ENCODE data around the gene DCUN1D4.

DNA sequence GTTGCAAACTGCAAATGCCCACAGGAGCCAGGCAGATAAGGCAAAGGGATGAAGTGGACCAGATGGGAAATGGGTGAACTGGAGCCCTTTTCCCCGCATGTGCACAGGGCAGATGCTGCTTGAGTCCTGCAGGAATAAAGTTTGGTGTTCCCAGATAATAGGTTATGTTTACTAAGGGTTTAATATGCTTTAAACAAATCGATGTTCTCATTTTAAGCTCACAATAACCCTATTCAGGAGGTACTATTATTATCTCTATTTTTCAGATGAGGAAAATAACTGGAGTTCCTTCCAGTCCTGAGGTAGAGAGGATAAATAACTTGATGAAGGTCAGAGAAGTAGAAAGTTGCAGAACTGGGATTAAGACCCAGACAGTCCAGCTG is 99.9 kb downstream of the DCUN1D4 start:
- TF ChIP-seq, protein P1, sequence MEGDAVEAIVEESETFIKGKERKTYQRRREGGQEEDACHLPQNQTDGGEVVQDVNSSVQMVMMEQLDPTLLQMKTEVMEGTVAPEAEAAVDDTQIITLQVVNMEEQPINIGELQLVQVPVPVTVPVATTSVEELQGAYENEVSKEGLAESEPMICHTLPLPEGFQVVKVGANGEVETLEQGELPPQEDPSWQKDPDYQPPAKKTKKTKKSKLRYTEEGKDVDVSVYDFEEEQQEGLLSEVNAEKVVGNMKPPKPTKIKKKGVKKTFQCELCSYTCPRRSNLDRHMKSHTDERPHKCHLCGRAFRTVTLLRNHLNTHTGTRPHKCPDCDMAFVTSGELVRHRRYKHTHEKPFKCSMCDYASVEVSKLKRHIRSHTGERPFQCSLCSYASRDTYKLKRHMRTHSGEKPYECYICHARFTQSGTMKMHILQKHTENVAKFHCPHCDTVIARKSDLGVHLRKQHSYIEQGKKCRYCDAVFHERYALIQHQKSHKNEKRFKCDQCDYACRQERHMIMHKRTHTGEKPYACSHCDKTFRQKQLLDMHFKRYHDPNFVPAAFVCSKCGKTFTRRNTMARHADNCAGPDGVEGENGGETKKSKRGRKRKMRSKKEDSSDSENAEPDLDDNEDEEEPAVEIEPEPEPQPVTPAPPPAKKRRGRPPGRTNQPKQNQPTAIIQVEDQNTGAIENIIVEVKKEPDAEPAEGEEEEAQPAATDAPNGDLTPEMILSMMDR (IDR thresholded peaks at IDR 0.05), result no peak
- TF ChIP-seq POLR2A (IDR thresholded peaks at IDR 0.05), result no peak
